K562 (cell line): ENCODE measurements around the gene SMIM35. TPM values are rescaled to one million over a fixed set of nuclear protein-coding genes. Genes with fewer than 3 reads are reported as not detected.
A peak's percentile ranks its signal among the peaks of the same experiment; 100 is the strongest.

Experiments used
- ATAC-seq: fragments of 200-7000 bp; cut with Tn5 transposase; 3 replicates; pipeline ENCODE4 v1.9.1; 2020; ENCODE audit warnings: moderate library complexity
- BruUV-seq: library from RNA; stranded (reverse); fragments of 400-500 nt; replicated peaks from 2 replicates; lab custom pipeline; 2021; lab: Mats Ljungman, UMichigan
- CTCF ChIA-PET: fragments of 300-600 bp; formaldehyde crosslinking; extraction: SDS; loops from one replicate; lab custom pipeline; 2021; ENCODE audit warnings: low intra/inter-chr PET ratio; lab: Yijun Ruan, JAX
- POLR2A ChIA-PET: fragments of 300-600, 350-650 bp; sonication (Branson Sonifier 250); formaldehyde crosslinking; extraction: SDS; loops from one replicate; lab custom pipeline; 2021; ENCODE audit warnings: antibody characterized with exemption, inconsistent platforms; lab: Yijun Ruan, JAX
- DNase-seq, 4 experiments: peaks; one replicate each; pipeline versions ENCODE4 v3.0.0 to v3.0.0-alpha.2; 2011 to 2018; ENCODE audit warnings: low spot score in 3 of 4, mixed read lengths in 3 of 4; ENCODE audit errors: extremely low read depth in 1 of 4
- FAIRE-seq: peaks from 2 replicates; lab custom pipeline; 2011; peaks lifted over from hg19 to GRCh38; lab: Jason Lieb, UNC
- H2AFZ ChIP-seq: 2 replicates; pipeline ENCODE4 v1.6.0; 2011; ENCODE audit warnings: low read depth, low read length, control low read depth, inconsistent platforms
- H3K27ac ChIP-seq: fragments of 200-600 bp; 3 replicates; pipeline ENCODE4 v1.8.0; 2011; ENCODE audit warnings: low read depth, mild to moderate bottlenecking, control low read depth, inconsistent platforms, low read length, moderate library complexity, mixed read lengths; ENCODE audit errors: extremely low read depth
- H3K27me3 ChIP-seq, 2 experiments: fragments of 300-600 bp in 1 of 2; 2 replicates in 1 of 2; 3 replicates in 1 of 2; pipeline versions ENCODE4 v1.6.0 to v1.8.0; 2011; ENCODE audit warnings: inconsistent platforms in 2 of 2, low read length in 2 of 2, mild to moderate bottlenecking in 1 of 2, mixed read lengths in 1 of 2, moderate library complexity in 1 of 2; ENCODE audit not compliant: control insufficient read depth in 2 of 2, insufficient read depth in 2 of 2
- H3K36me3 ChIP-seq: fragments of 300-600 bp; 3 replicates; pipeline ENCODE4 v1.8.0; 2011; ENCODE audit warnings: mild to moderate bottlenecking, low read length, inconsistent platforms; ENCODE audit not compliant: control insufficient read depth, insufficient read depth
- H3K4me1 ChIP-seq, 2 experiments: fragments of 200-600 bp in 1 of 2; replicated peaks in 1 of 2; 2 replicates in 1 of 2; 3 replicates in 1 of 2; pipeline versions ENCODE4 v1.5.1 to v1.8.0; 2011; ENCODE audit warnings: inconsistent platforms in 2 of 2, low read length in 2 of 2, mild to moderate bottlenecking in 1 of 2, mixed read lengths in 1 of 2, moderate library complexity in 1 of 2; ENCODE audit not compliant: control insufficient read depth in 2 of 2, insufficient read depth in 2 of 2
- H3K4me2 ChIP-seq: 2 replicates; pipeline ENCODE4 v1.6.1; 2011; ENCODE audit warnings: low read length, control low read depth, inconsistent platforms, mixed read lengths; ENCODE audit not compliant: insufficient read depth
- H3K4me3 ChIP-seq: fragments of 200-600 bp; sonication (generic), shearing (Covaris generic); 2 replicates; pipeline ENCODE4 v1.5.1; 2016; ENCODE audit warnings: control low read depth, inconsistent platforms
- H3K79me2 ChIP-seq: fragments of 200-600 bp; 3 replicates; pipeline ENCODE4 v1.8.0; 2011; ENCODE audit warnings: low read length, inconsistent platforms; ENCODE audit not compliant: control insufficient read depth, insufficient read depth
- H3K9ac ChIP-seq, 2 experiments: 2 replicates each; pipeline versions ENCODE4 v1.6.0 to v1.6.1; 2011; ENCODE audit warnings: low read depth in 2 of 2, low read length in 2 of 2, control low read depth in 1 of 2, inconsistent platforms in 1 of 2, mild to moderate bottlenecking in 1 of 2, mixed read lengths in 1 of 2; ENCODE audit not compliant: insufficient read depth in 1 of 2
- H3K9me1 ChIP-seq: one replicate; pipeline ENCODE4 v1.6.0; 2011; ENCODE audit warnings: inconsistent platforms, mild to moderate bottlenecking, low read length, moderate library complexity; ENCODE audit not compliant: control insufficient read depth, insufficient read depth
- H3K9me3 ChIP-seq: replicated peaks from 2 replicates; pipeline ENCODE4 v1.5.1; 2011; ENCODE audit warnings: low read depth, low read length, inconsistent platforms; ENCODE audit not compliant: control insufficient read depth, insufficient read depth
- H4K20me1 ChIP-seq: replicated peaks from 2 replicates; pipeline ENCODE4 v1.6.1; 2011; ENCODE audit warnings: low read length, inconsistent platforms, mixed read lengths; ENCODE audit not compliant: control insufficient read depth, insufficient read depth
- EP300 ChIP-seq: IDR thresholded peaks from 2 replicates; pipeline ENCODE4 v1.6.1; 2012; ENCODE audit warnings: low read length, improper control_type of control experiment
- MCM2 ChIP-seq: fragments of 450-650 bp; IDR thresholded peaks from 2 replicates; pipeline ENCODE4 v1.6.1; 2017; ENCODE audit warnings: low read depth, mild to moderate bottlenecking
- NCOR1 ChIP-seq: fragments of 450-650 bp; IDR thresholded peaks from 2 replicates; pipeline ENCODE4 v1.6.1; 2016; ENCODE audit warnings: mild to moderate bottlenecking, moderate library complexity
- NFXL1 ChIP-seq: fragments of 450-650 bp; formaldehyde crosslinking; IDR thresholded peaks from 2 replicates; pipeline ENCODE4 v1.4.0; 2021; ENCODE audit warnings: mild to moderate bottlenecking
- SMAD4 ChIP-seq: fragments of 250-450 bp; sonication (Bioruptor Pico); conservative IDR thresholded peaks from 2 replicates; pipeline ENCODE4 v1.8.0; 2021; ENCODE audit warnings: inconsistent platforms, mild to moderate bottlenecking, moderate library complexity
- ZFP91 ChIP-seq: sonication (generic); formaldehyde crosslinking; IDR thresholded peaks from 2 replicates; pipeline ENCODE4 v1.8.0; 2022; ENCODE audit warnings: mild to moderate bottlenecking, missing genetic modification reagents
- ZNF699 ChIP-seq: fragments of 250-450 bp; sonication (Bioruptor Pico); IDR thresholded peaks from 2 replicates; pipeline ENCODE4 v1.8.0; 2021; ENCODE audit warnings: mild to moderate bottlenecking, moderate library complexity; ENCODE audit not compliant: insufficient replicate concordance
- WGBS: fragments of 100-300 bp; shearing (Covaris generic); methylation state at CpG from one replicate; pipeline ENCODE4 v1.1.6; 2016; ENCODE audit warnings: low coverage, mixed read lengths; ENCODE audit not compliant: insufficient coverage; ENCODE audit errors: missing lambda C conversion rate; 5-methylcytosine and 5-hydroxymethylcytosine counted together
- in situ Hi-C: fragments of 300-500 bp; cut with MboI; formaldehyde crosslinking; loops from 4 replicates; pipeline ENCODE4 v1.15.0; 2018; ENCODE audit warnings: inconsistent platforms, mixed read lengths
- intact Hi-C: fragments of 100-400 bp; cut with micrococcal nuclease; formaldehyde crosslinking; loops from 2 replicates; pipeline ENCODE4 v1.14.2; 2022
- polyA plus RNA-seq, 8 experiments: library from polyadenylated mRNA; depleted of rRNA in 4 of 8; stranded (reverse) in 5 of 8; unstranded in 3 of 8; fragments of >200 nt; fragmentation: Nextera tagmentation in 2 of 8; fragmentation: Illumina TruSeq in 1 of 8; extraction: Ambion mirVana in 2 of 8; extraction: Trizol in 1 of 8; gene quantifications; 2 replicates each; pipeline versions ENCODE4 v1.2.1 to v1.2.3, GENCODE V29; 2011 to 2014; ENCODE audit warnings: inconsistent platforms in 1 of 8, missing spikeins in 1 of 8
- total RNA-seq, 7 experiments: library from RNA; depleted of rRNA in 6 of 7; stranded (reverse); fragments of >200 nt in 6 of 7; fragmentation: Illumina TruSeq in 2 of 7; extraction: Trizol in 2 of 7; gene quantifications; 2 replicates each; pipeline versions ENCODE4 v1.2.1 to v1.2.3, GENCODE V29; 2011 to 2021; ENCODE audit warnings: low replicate concordance in 1 of 7

The SMIM35 gene
- total and polyA plus RNA-seq, 9 of the 15 experiments (the other 6 are each of a cell fraction or from before 2014, with no cell fraction given): 0.03 TPM; not detected in 7

- Histone ChIP-seq H3K79me2 (no peaks in the 10 kb centered on the region), H3K4me3 (no peak overlapping the region), H3K9ac (no peak overlapping the region; a peak in 1 of 4 replicates), H3K27ac (no peak overlapping the region), H4K20me1 (no peaks in the 10 kb centered on the region), H3K4me2 (no peak overlapping the region), H3K4me1 (peaks cover 22 to 35% of the 10 kb centered on the region in 2 experiments), H3K9me1 (no peaks in the 10 kb centered on the region), H3K9me3 (no peaks in the 10 kb centered on the region), H3K27me3 (no peaks in the 10 kb centered on the region), H2AFZ (no peak overlapping the region), H3K36me3 (no peaks in the 10 kb centered on the region; the same call in 2 of the 3 replicates)
- intact Hi-C loops: no loop called here
- FAIRE-seq: no peak
- WGBS: 67% methylated on average over 5 of the region's 5 CpGs
- ChIA-PET POLR2A (interaction anchor here (1.9 kb wide), 1 partner anchor 18 kb away, joined by 6 read pairs; no protein-coding TSS in a partner anchor), CTCF (no interaction called here)
- DNase-seq: peak in 1 of 4 experiments; percentile 3
- TF ChIP-seq ZFP91 (CRISPR knock-in tag) (no peak), EP300 (no peak), ZNF699 (no peak)
- no TSS peak for BruUV-seq
- no peak for ATAC-seq
- in situ Hi-C loops: no loop called here
These were observed 109.7 kb downstream of the SMIM35 start for GRCh38 chr11:117977029-117977428.

- DNase-seq (no peak), FAIRE-seq (peak; percentile 75), ATAC-seq (peak; percentile 49)
- H3K9me1 ChIP-seq: no peaks in the 10 kb centered on the region
- in situ Hi-C loops: no loop called here
- H3K4me2 ChIP-seq: no peak overlapping the region
- ChIA-PET POLR2A (interaction anchor here (1.9 kb wide), 1 partner anchor 19 kb away, joined by 6 read pairs; no protein-coding TSS in a partner anchor), CTCF (no interaction called here)
- intact Hi-C loops: no loop called here
- no peaks in the 10 kb centered on the region for H3K27me3 ChIP-seq
- H3K79me2 ChIP-seq: no peaks in the 10 kb centered on the region
- BruUV-seq: no TSS peak
- no peak overlapping the region for H3K27ac ChIP-seq
- H3K4me1 ChIP-seq: peaks cover 23 to 35% of the 10 kb centered on the region in 2 experiments
- WGBS: 15% methylated on average over 4 of the region's 4 CpGs
- H3K36me3 ChIP-seq: no peaks in the 10 kb centered on the region; the same call in 2 of the 3 replicates
- H3K9me3 ChIP-seq: no peaks in the 10 kb centered on the region
- no peaks in the 10 kb centered on the region for H4K20me1 ChIP-seq
- H3K4me3 ChIP-seq: no peak overlapping the region
- peak overlapping the region in 1 of 2 experiments; percentile 68; a peak in 1 of 4 replicates for H3K9ac ChIP-seq
- H2AFZ ChIP-seq: no peak overlapping the region
- TF ChIP-seq MCM2 (no peak), SMAD4 (CRISPR knock-in tag) (peak; percentile 38; the same call in 1 of the 2 replicates), NFXL1 (CRISPR knock-in tag) (no peak), EP300 (peak; percentile 44; the same call in 1 of the 2 replicates), NCOR1 (peak; percentile 73)
These were observed 110.3 kb downstream of the SMIM35 start for GRCh38 chr11:117976445-117976844.
